ENCODE results near the gene PCBP4.
"Not testable (repeated sequence)": the region's sequence is repeated elsewhere in the genome, so short reads cannot be mapped to it uniquely, and the experiment has no call there.

PCBP4 gene

DNA sequence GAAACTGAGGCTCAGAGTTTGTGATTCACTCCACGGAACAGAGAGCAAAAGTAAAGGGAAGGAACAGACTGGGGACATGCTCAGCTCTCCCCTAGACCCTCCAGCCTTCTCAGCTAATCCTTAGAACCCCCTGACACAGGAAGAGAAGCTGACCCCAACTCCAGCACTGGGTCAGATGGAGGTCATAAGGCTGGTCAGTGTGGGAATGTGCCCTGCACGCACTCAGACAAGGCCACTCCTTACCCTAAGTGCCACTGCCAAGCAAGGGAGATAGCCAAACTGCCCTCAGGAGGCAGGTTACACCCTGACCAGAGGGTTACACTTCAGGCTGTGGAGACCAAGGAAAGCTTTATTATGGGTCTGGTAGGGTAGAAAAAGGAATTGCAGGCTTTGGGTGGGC, 27.3 kb upstream of the PCBP4 start:
- Histone ChIP-seq H3K4me2 (ENCODE audit: low read length) (peak overlapping the region; percentile 98), H3K79me2 (ENCODE audit: low read length) (peaks cover 35% of the 10 kb centered on the region), H3K9me3 (ENCODE audit: insufficient read depth, low read length) (no peaks in the 10 kb centered on the region), H3K36me3 (replicated peaks; ENCODE audit: low read depth, low read length) (peaks cover 36% of the 10 kb centered on the region), H3K4me3 (ENCODE audit: low read length) (peak overlapping the region; percentile 91), H2AFZ (ENCODE audit: low read depth, low read length) (no peak overlapping the region), H3K9ac (ENCODE audit: low read length) (peak overlapping the region; percentile 98), H3K27ac (ENCODE audit: low read length) (peak overlapping the region; percentile 72), H4K20me1 (ENCODE audit: insufficient read depth, low read length) (peaks cover 9% of the 10 kb centered on the region; the same call in 1 of the 2 replicates), H3K27me3 (ENCODE audit: low read depth, low read length) (peaks cover 14% of the 10 kb centered on the region), H3K4me1 (ENCODE audit: low read length) (peaks cover 27% of the 10 kb centered on the region)
- TF ChIP-seq EZH2phosphoT487 (IDR thresholded peaks at IDR 0.05; ENCODE audit: low read depth) (no peak), CTCF (IDR thresholded peaks at IDR 0.05; ENCODE audit: low read depth, low read length) (no peak)

GRCh38 chr3:51993657-51994056, 26.4 kb upstream of the PCBP4 start:
- H3K9me3 ChIP-seq (ENCODE audit: insufficient read depth, low read length); H4K20me1 ChIP-seq (ENCODE audit: insufficient read depth, low read length); H3K4me3 ChIP-seq (ENCODE audit: low read length); H3K4me2 ChIP-seq (ENCODE audit: low read length); H2AFZ ChIP-seq (ENCODE audit: low read depth, low read length); H3K9ac ChIP-seq (ENCODE audit: low read length); H3K27ac ChIP-seq (ENCODE audit: low read length): not testable (repeated sequence)
- H3K27me3 ChIP-seq (ENCODE audit: low read depth, low read length): peaks cover 11% of the 10 kb centered on the region
- H3K79me2 ChIP-seq (ENCODE audit: low read length): peaks cover 35% of the 10 kb centered on the region
- H3K36me3 ChIP-seq (replicated peaks; ENCODE audit: low read depth, low read length): peaks cover 36% of the 10 kb centered on the region
- H3K4me1 ChIP-seq (ENCODE audit: low read length): peaks cover 27% of the 10 kb centered on the region

DNA sequence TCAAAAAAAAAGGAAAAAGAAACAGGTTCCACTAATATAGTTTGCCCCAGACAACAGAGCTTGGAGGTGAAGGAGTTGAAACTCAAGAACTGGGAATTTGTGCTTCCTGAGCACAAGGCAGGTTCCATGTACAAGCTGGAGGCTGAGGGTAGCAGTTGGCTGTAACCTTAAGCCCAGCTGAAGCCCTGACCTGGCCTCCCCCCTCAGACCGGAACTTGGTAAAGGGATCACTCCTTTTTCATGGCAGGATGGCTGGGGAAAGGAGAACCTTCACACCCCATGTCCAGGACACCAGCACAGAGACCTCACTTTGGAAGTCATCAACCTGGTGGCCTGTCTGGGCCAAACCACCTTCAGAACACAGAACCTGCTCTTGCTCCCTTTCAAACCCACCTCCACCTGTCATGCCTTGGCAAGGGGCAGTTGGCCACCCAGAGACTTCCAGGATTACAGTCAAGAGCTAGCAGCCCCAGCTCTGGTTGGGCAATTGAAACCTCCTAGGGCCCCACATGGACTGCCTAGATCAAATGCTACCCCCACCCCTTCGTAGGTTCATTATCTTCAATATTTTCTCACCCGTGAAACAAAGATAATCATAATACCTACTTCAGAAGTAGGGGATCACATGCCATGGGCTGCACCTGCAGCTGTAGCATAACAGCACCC, 24.9 kb upstream of the PCBP4 start:
- 0 out of 2 replicates have a peak, but pooled peaks cover 5% of the 10 kb centered on the region for H3K27me3 ChIP-seq (ENCODE audit: low read depth, low read length)
- H4K20me1 ChIP-seq (ENCODE audit: insufficient read depth, low read length): peaks cover 9% of the 10 kb centered on the region; the same call in 1 of the 2 replicates
- peaks cover 27% of the 10 kb centered on the region for H3K4me1 ChIP-seq (ENCODE audit: low read length)
- peaks cover 36% of the 10 kb centered on the region for H3K36me3 ChIP-seq (replicated peaks; ENCODE audit: low read depth, low read length)
- H3K9ac ChIP-seq (ENCODE audit: low read length): no peak overlapping the region
- no peak for TF ChIP-seq EZH2phosphoT487 (IDR thresholded peaks at IDR 0.05; ENCODE audit: low read depth)
- TF ChIP-seq CTCF (IDR thresholded peaks at IDR 0.05; ENCODE audit: low read depth, low read length): no peak
- no peak overlapping the region for H2AFZ ChIP-seq (ENCODE audit: low read depth, low read length)
- H3K79me2 ChIP-seq (ENCODE audit: low read length): peaks cover 35% of the 10 kb centered on the region
- no peak overlapping the region for H3K4me3 ChIP-seq (ENCODE audit: low read length)
- H3K4me2 ChIP-seq (ENCODE audit: low read length): no peak overlapping the region
- H3K27ac ChIP-seq (ENCODE audit: low read length): 0 out of 2 replicates have a peak overlapping the region, but pooled peaks have one; percentile 1
- no peaks in the 10 kb centered on the region for H3K9me3 ChIP-seq (ENCODE audit: insufficient read depth, low read length)

DNA sequence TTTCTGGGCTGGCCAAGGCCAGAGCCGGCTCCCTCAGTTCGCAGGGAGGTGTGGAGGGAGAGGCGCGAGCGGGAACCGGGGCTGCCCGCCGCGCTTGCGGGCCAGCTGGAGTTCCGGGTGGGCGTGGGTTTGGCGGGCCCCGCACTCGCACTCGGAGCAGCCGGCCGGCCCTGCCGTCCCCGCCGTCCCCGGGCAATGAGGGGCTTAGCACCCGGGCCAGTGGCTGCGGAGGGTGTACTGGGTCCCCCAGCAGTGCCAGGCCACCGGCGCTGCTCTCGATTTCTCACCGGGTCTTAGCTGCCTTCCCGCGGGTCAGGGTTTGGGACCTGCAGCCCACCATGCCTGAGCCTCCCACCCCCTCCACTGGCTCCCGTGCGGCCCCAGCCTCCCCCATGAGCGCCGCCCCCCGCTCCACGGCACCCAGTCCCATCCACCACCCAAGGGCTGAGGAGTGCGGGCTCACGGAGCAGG, 23.3 kb upstream of the PCBP4 start:
- H3K4me2 ChIP-seq (ENCODE audit: low read length); H3K27me3 ChIP-seq (ENCODE audit: low read depth, low read length); H3K9me3 ChIP-seq (ENCODE audit: insufficient read depth, low read length); H3K9ac ChIP-seq (ENCODE audit: low read length); H2AFZ ChIP-seq (ENCODE audit: low read depth, low read length); H3K27ac ChIP-seq (ENCODE audit: low read length); H3K4me3 ChIP-seq (ENCODE audit: low read length); H4K20me1 ChIP-seq (ENCODE audit: insufficient read depth, low read length): not testable (repeated sequence)
- H3K4me1 ChIP-seq (ENCODE audit: low read length): peaks cover 27% of the 10 kb centered on the region
- H3K36me3 ChIP-seq (replicated peaks; ENCODE audit: low read depth, low read length): peaks cover 36% of the 10 kb centered on the region
- H3K79me2 ChIP-seq (ENCODE audit: low read length): peaks cover 33% of the 10 kb centered on the region

DNA sequence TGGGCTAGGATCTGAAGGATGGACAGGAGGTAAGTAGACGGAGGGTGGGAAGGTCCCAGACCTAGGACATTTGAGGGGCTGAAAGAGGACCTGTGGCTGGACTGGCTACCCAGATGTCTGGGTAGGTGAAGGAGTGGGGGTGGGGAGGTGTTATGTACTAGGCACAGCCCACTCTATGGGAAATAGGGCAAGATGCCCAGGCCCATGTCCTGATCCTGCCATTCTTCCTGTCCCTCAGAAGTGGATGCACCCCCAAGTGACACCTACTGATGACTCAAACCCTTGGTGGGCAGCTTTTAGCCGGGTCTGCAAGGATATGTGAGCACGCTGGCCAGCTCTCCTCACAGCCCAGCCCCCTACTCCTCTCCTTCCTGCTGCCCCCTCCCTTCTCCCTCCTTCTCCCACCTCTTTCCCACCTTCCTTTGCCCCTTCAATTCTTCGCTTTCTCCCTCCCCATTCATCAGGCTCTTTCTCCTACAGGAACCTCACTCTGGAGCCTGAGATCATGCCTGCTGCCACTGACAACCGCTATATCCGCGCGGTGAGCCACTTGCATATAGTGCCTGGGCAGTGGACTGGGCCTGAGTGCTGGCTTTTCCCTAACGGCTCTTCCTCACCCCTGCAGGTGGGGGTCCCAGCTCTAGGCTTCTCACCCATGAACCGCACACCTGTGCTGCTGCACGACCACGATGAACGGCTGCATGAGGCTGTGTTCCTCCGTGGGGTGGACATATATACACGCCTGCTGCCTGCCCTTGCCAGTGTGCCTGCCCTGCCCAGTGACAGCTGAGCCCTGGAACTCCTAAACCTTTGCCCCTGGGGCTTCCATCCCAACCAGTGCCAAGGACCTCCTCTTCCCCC, 21.3 kb upstream of the PCBP4 start:
- Histone ChIP-seq H3K36me3 (replicated peaks; ENCODE audit: low read depth, low read length) (peaks cover 19% of the 10 kb centered on the region), H3K4me3 (ENCODE audit: low read length) (no peak overlapping the region), H3K27ac (ENCODE audit: low read length) (no peak overlapping the region), H3K4me2 (ENCODE audit: low read length) (no peak overlapping the region), H3K27me3 (ENCODE audit: low read depth, low read length) (no peaks in the 10 kb centered on the region), H3K4me1 (ENCODE audit: low read length) (peaks cover 22% of the 10 kb centered on the region), H4K20me1 (ENCODE audit: insufficient read depth, low read length) (peaks cover 2% of the 10 kb centered on the region; the same call in 1 of the 2 replicates), H2AFZ (ENCODE audit: low read depth, low read length) (no peak overlapping the region), H3K79me2 (ENCODE audit: low read length) (peaks cover 14% of the 10 kb centered on the region), H3K9ac (ENCODE audit: low read length) (no peak overlapping the region), H3K9me3 (ENCODE audit: insufficient read depth, low read length) (no peaks in the 10 kb centered on the region)
- TF ChIP-seq EZH2phosphoT487 (IDR thresholded peaks at IDR 0.05; ENCODE audit: low read depth) (no peak), CTCF (IDR thresholded peaks at IDR 0.05; ENCODE audit: low read depth, low read length) (no peak)

Measured in OCI-LY3 (cell line).